ENCODE data around the gene CFAP119. TPM values are rescaled to one million over a fixed set of nuclear protein-coding genes. Genes with fewer than 3 reads are reported as not detected.

The CFAP119 gene
- total RNA-seq, 1 donor from 2014 or later: 8.8 TPM

- Mint-ChIP-seq H3K27me3 (no peaks in the 10 kb centered on the region), H3K4me1 (peaks cover 41% of the 10 kb centered on the region), H3K4me3 (no peak overlapping the region), H3K9me3 (no peaks in the 10 kb centered on the region), H3K27ac (no peak overlapping the region), H3K36me3 (ENCODE audit: low read depth) (peaks cover 91% of the 10 kb centered on the region)
- DNase-seq (no peak), ATAC-seq (ENCODE audit: low read depth) (no peak)
- intact Hi-C loops (cut with micrococcal nuclease): no loop called here
- TF ChIP-seq, protein P1, sequence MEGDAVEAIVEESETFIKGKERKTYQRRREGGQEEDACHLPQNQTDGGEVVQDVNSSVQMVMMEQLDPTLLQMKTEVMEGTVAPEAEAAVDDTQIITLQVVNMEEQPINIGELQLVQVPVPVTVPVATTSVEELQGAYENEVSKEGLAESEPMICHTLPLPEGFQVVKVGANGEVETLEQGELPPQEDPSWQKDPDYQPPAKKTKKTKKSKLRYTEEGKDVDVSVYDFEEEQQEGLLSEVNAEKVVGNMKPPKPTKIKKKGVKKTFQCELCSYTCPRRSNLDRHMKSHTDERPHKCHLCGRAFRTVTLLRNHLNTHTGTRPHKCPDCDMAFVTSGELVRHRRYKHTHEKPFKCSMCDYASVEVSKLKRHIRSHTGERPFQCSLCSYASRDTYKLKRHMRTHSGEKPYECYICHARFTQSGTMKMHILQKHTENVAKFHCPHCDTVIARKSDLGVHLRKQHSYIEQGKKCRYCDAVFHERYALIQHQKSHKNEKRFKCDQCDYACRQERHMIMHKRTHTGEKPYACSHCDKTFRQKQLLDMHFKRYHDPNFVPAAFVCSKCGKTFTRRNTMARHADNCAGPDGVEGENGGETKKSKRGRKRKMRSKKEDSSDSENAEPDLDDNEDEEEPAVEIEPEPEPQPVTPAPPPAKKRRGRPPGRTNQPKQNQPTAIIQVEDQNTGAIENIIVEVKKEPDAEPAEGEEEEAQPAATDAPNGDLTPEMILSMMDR (IDR thresholded peaks at IDR 0.05): no peak
- CTCF ChIA-PET: no interaction called here
- POLR2A ChIA-PET: interaction anchor here (0.6 to 0.8 kb wide), 2 partner anchors 19 to 41 kb away, joined by 3 to 4 read pairs; no protein-coding TSS in a partner anchor
Observed at GRCh38 chr16:30766206-30766932, 4.5 kb upstream of the CFAP119 start.

- intact Hi-C loops (cut with micrococcal nuclease): loop anchor here (5.0 kb wide), 1 partner anchor 127 kb away; the partner anchor contains the start of gene BCL7C
- no peak for ATAC-seq (ENCODE audit: low read depth)
- DNase-seq: no peak
- ChIA-PET POLR2A (interaction anchor here (0.7 to 2.4 kb wide), 2 partner anchors 17 to 49 kb away, joined by 3 to 10 read pairs; partner anchors contain the start of gene PHKG2), CTCF (no interaction called here)
- TF ChIP-seq, protein P1 (IDR thresholded peaks at IDR 0.05): no peak
- Mint-ChIP-seq H3K9me3 (no peaks in the 10 kb centered on the region), H3K4me3 (no peak overlapping the region), H3K4me1 (peaks cover 52% of the 10 kb centered on the region), H3K27me3 (no peaks in the 10 kb centered on the region), H3K36me3 (ENCODE audit: low read depth) (peaks cover 82% of the 10 kb centered on the region), H3K27ac (no peak overlapping the region)
Observed at GRCh38 chr16:30764816-30765465, 3.1 kb upstream of the CFAP119 start.

DNA sequence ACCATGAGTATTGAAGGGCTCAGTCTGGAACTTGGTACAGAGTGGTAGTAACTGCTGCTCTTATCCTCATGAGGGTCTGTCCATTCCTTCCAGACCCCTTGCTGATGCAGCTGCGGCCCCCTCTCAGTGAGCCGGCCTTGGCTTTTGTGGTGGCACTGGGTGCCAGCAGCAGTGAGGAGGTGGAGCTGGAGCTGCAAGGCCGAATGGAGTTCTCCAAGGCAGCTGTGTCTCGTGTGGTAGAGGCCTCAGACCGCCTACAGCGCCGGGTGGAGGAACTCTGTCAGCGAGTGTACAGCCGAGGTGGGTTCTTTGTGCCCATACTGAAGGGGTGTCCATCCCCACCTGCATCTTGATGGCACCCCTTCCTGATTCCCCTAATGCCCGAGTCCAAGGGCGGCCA is 2.2 kb upstream of the CFAP119 start:
- POLR2A ChIA-PET: interaction anchor here (1.1 to 2.4 kb wide), 2 partner anchors 11 to 16 kb away, joined by 3 to 10 read pairs; partner anchors contain the start of gene PHKG2
- CTCF ChIA-PET: no interaction called here
- peaks cover 51% of the 10 kb centered on the region for H3K4me1 Mint-ChIP-seq
- H3K4me3 Mint-ChIP-seq: peak overlapping the region; percentile 55
- H3K27ac Mint-ChIP-seq: no peak overlapping the region
- intact Hi-C loops (cut with micrococcal nuclease): loop anchor here (5.0 kb wide), 1 partner anchor 128 kb away; the partner anchor contains the start of gene BCL7C
- DNase-seq (no peak), ATAC-seq (ENCODE audit: low read depth) (no peak)
- H3K9me3 Mint-ChIP-seq: no peaks in the 10 kb centered on the region
- no peaks in the 10 kb centered on the region for H3K27me3 Mint-ChIP-seq
- TF ChIP-seq, protein P1 (IDR thresholded peaks at IDR 0.05): no peak
- peaks cover 73% of the 10 kb centered on the region for H3K36me3 Mint-ChIP-seq (ENCODE audit: low read depth)

GRCh38 chr16:30762991-30763725 is 1.3 kb upstream of the CFAP119 start:
- Mint-ChIP-seq H3K4me1 (peaks cover 51% of the 10 kb centered on the region), H3K4me3 (peak overlapping the region; percentile 93), H3K9me3 (no peaks in the 10 kb centered on the region), H3K27ac (peak overlapping the region; percentile 87), H3K27me3 (no peaks in the 10 kb centered on the region), H3K36me3 (ENCODE audit: low read depth) (peaks cover 64% of the 10 kb centered on the region)
- ChIA-PET CTCF (no interaction called here), POLR2A (interaction anchor here (0.6 to 2.4 kb wide), 4 partner anchors 12 to 69 kb away, joined by 3 to 10 read pairs (median 4); partner anchors contain the start of gene PHKG2)
- TF ChIP-seq, protein P1 (IDR thresholded peaks at IDR 0.05): no peak
- ATAC-seq (ENCODE audit: low read depth) (no peak), DNase-seq (no peak)
- intact Hi-C loops (cut with micrococcal nuclease): loop anchor here (1.0 to 5.0 kb wide), 8 partner anchors 15 to 159 kb away; partner anchors contain the start of genes BCL7C, FBRS, PHKG2 and PRR14

Data from activated B cell treated with CpG ODN at 0.5 μM for 24 hours (primary cell).